H9 (cell line): ENCODE data around the gene CHCHD10. TPM values are rescaled to one million over a fixed set of nuclear protein-coding genes. Genes with fewer than 3 reads are reported as not detected.

Source experiments
- DNase-seq: peaks from one replicate; pipeline ENCODE4 v3.0.0-alpha.2; 2017
- H2AFZ ChIP-seq: one replicate; pipeline ENCODE4 v1.6.1; 2013; ENCODE audit warnings: mild to moderate bottlenecking, low read length, control low read depth, moderate library complexity
- H2AK5ac ChIP-seq: 2 replicates; pipeline ENCODE4 v1.6.1; 2013; ENCODE audit warnings: low read length, control low read depth, mixed read lengths; ENCODE audit not compliant: insufficient read length
- H2BK120ac ChIP-seq: one replicate; pipeline ENCODE4 v1.6.1; 2013; ENCODE audit warnings: low read depth, mild to moderate bottlenecking, low read length, control low read depth, inconsistent platforms; ENCODE audit not compliant: poor library complexity, severe bottlenecking
- H2BK12ac ChIP-seq: 2 replicates; pipeline ENCODE4 v1.6.1; 2013; ENCODE audit warnings: low read length, control low read depth, mixed read lengths, low read depth; ENCODE audit not compliant: insufficient read length
- H2BK15ac ChIP-seq: 2 replicates; pipeline ENCODE4 v1.6.1; 2013; ENCODE audit warnings: low read depth, low read length, control low read depth
- H2BK20ac ChIP-seq: one replicate; pipeline ENCODE4 v1.6.1; 2013; ENCODE audit warnings: low read depth, mild to moderate bottlenecking, low read length, control low read depth, inconsistent platforms; ENCODE audit not compliant: poor library complexity, severe bottlenecking
- H2BK5ac ChIP-seq: 2 replicates; pipeline ENCODE4 v1.6.1; 2013; ENCODE audit warnings: low read length, control low read depth, mixed read lengths; ENCODE audit not compliant: insufficient read length
- H3K14ac ChIP-seq: 2 replicates; pipeline ENCODE4 v1.6.1; 2013; ENCODE audit warnings: low read length, control low read depth; ENCODE audit not compliant: insufficient read depth
- H3K18ac ChIP-seq: 2 replicates; pipeline ENCODE4 v1.6.1; 2013; ENCODE audit warnings: low read depth, mild to moderate bottlenecking, mixed read lengths, low read length, control low read depth; ENCODE audit not compliant: insufficient read length
- H3K23ac ChIP-seq: 2 replicates; pipeline ENCODE4 v1.6.1; 2013; ENCODE audit warnings: low read length, control low read depth, mixed read lengths, low read depth; ENCODE audit not compliant: insufficient read length
- H3K23me2 ChIP-seq: 2 replicates; pipeline ENCODE4 v1.6.1; 2013; ENCODE audit warnings: low read depth, mild to moderate bottlenecking, mixed read lengths, low read length, control low read depth; ENCODE audit not compliant: insufficient read length, poor library complexity, severe bottlenecking
- H3K27ac ChIP-seq: 2 replicates; pipeline ENCODE4 v1.5.1; 2013; ENCODE audit warnings: low read length, control low read depth, mixed read lengths, low read depth; ENCODE audit not compliant: insufficient read length
- H3K27me3 ChIP-seq: 2 replicates; pipeline ENCODE4 v1.6.1; 2013; ENCODE audit warnings: low read length, control low read depth, inconsistent platforms; ENCODE audit not compliant: insufficient read depth
- H3K4ac ChIP-seq: 2 replicates; pipeline ENCODE4 v1.6.1; 2013; ENCODE audit warnings: low read depth, mild to moderate bottlenecking, control low read depth, inconsistent platforms, low read length, moderate library complexity
- H3K4me1 ChIP-seq: 2 replicates; pipeline ENCODE4 v1.6.1; 2013; ENCODE audit warnings: low read length, control low read depth, inconsistent platforms; ENCODE audit not compliant: insufficient read depth
- H3K4me2 ChIP-seq: 2 replicates; pipeline ENCODE4 v1.6.1; 2013; ENCODE audit warnings: low read length, control low read depth, mixed read lengths; ENCODE audit not compliant: insufficient read length, insufficient read depth
- H3K56ac ChIP-seq: 2 replicates; pipeline ENCODE4 v1.6.1; 2013; ENCODE audit warnings: low read depth, mild to moderate bottlenecking, mixed read lengths, low read length, control low read depth; ENCODE audit not compliant: insufficient read length
- H3K79me1 ChIP-seq: 2 replicates; pipeline ENCODE4 v1.6.1; 2013; ENCODE audit warnings: low read depth, mild to moderate bottlenecking, moderate library complexity, low read length, control low read depth, inconsistent platforms; ENCODE audit not compliant: insufficient read depth, poor library complexity, severe bottlenecking
- H3K79me2 ChIP-seq: 2 replicates; pipeline ENCODE4 v1.6.1; 2013; ENCODE audit warnings: low read length, control low read depth, inconsistent platforms; ENCODE audit not compliant: insufficient read depth
- H3K9ac ChIP-seq: 2 replicates; pipeline ENCODE4 v1.6.1; 2013; ENCODE audit warnings: low read length, control low read depth, mixed read lengths; ENCODE audit not compliant: insufficient read length; ENCODE audit errors: extremely low read depth
- H3K9me3 ChIP-seq: one replicate; pipeline ENCODE4 v1.6.1; 2013; ENCODE audit warnings: low read depth, low read length, inconsistent platforms; ENCODE audit not compliant: control insufficient read depth
- H3T11ph ChIP-seq: one replicate; pipeline ENCODE4 v1.6.1; 2013; ENCODE audit warnings: mild to moderate bottlenecking, low read length, control low read depth, inconsistent platforms
- H4K20me1 ChIP-seq: one replicate; pipeline ENCODE4 v1.6.1; 2013; ENCODE audit not compliant: control insufficient read depth, insufficient read length, insufficient read depth
- H4K5ac ChIP-seq: 2 replicates; pipeline ENCODE4 v1.6.1; 2013; ENCODE audit warnings: low read depth, mild to moderate bottlenecking, mixed read lengths, low read length, control low read depth; ENCODE audit not compliant: insufficient read length
- H4K8ac ChIP-seq: replicated peaks from 2 replicates; pipeline ENCODE4 v1.6.1; 2013; ENCODE audit warnings: low read length, control low read depth, mixed read lengths, low read depth; ENCODE audit not compliant: insufficient read length
- H4K91ac ChIP-seq: 2 replicates; pipeline ENCODE4 v1.6.1; 2013; ENCODE audit warnings: low read depth, mild to moderate bottlenecking, moderate library complexity, mixed read lengths, low read length, control low read depth; ENCODE audit not compliant: insufficient read length
- H3K27ac Mint-ChIP-seq, 3 experiments: 2 replicates in 2 of 3; 3 replicates in 1 of 3; pipeline ENCODE4 v1.8.0; 2020 to 2021; ENCODE audit warnings: mixed read lengths in 3 of 3, mild to moderate bottlenecking in 1 of 3, moderate library complexity in 1 of 3
- H3K27me3 Mint-ChIP-seq: 2 replicates; pipeline ENCODE4 v1.8.0; 2021; ENCODE audit warnings: low read depth, mild to moderate bottlenecking, moderate library complexity, mixed read lengths
- H3K36me3 Mint-ChIP-seq, 3 experiments: 2 replicates in 2 of 3; 3 replicates in 1 of 3; pipeline ENCODE4 v1.8.0; 2020 to 2021; ENCODE audit warnings: low read depth in 3 of 3, mixed read lengths in 3 of 3; ENCODE audit not compliant: insufficient read depth in 1 of 3
- H3K4me1 Mint-ChIP-seq, 2 experiments: 2 replicates each; pipeline ENCODE4 v1.8.0; 2020; ENCODE audit warnings: mixed read lengths in 2 of 2
- H3K4me3 Mint-ChIP-seq, 2 experiments: 2 replicates in 1 of 2; 3 replicates in 1 of 2; pipeline ENCODE4 v1.8.0; 2020 to 2021; ENCODE audit warnings: mild to moderate bottlenecking in 2 of 2, mixed read lengths in 2 of 2, moderate library complexity in 1 of 2
- H3K9me3 Mint-ChIP-seq, 2 experiments: 2 replicates in 1 of 2; 3 replicates in 1 of 2; pipeline ENCODE4 v1.8.0; 2020; ENCODE audit warnings: mild to moderate bottlenecking in 2 of 2, mixed read lengths in 2 of 2, moderate library complexity in 1 of 2
- CTCF ChIP-seq: fragments of 200-600 bp; sonication (generic); conservative IDR thresholded peaks from 3 replicates; pipeline ENCODE4 v1.8.0; 2021; ENCODE audit warnings: antibody characterized with exemption, mild to moderate bottlenecking
- WGBS: extraction: QIAGEN DNeasy Blood & Tissue Kit; methylation state at CpG from one replicate; pipeline ENCODE4 v1.1.7; 2013; ENCODE audit warnings: missing lambda C conversion rate, low lambda C conversion rate, mixed read lengths; ENCODE audit not compliant: insufficient read length; ENCODE audit errors: extremely low coverage; 5-methylcytosine and 5-hydroxymethylcytosine counted together
- total RNA-seq: library from RNA; stranded (reverse); gene quantifications from 2 replicates; pipeline ENCODE4 v1.2.1, GENCODE V29; 2021

Gene CHCHD10
- total RNA-seq, 1 experiment from 2014 or later: 53.7 TPM

DNA sequence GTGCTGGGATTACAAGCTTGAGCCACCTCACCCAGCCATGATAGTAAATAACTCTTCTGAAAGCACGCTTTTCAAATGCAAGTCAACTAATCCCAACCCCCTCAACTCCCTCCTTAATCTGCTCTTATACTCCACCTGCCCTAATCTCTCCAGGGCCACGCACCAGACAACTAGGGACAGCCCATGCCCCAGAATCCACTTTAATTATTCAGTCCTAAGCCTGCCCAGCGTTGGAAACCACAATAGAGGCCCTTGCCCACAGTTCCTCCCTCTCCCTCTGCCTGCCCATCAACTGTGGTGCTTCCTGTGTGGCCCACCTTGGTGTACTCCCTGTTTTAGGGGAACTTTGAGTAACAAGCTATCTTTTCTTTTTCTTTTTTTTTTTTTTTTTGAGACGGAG is 10.9 kb downstream of the CHCHD10 start:
- Histone ChIP-seq H3T11ph (no peak overlapping the region), H2BK120ac (no peak overlapping the region), H3K27ac (no peak overlapping the region), H2AFZ (no peak overlapping the region), H3K14ac (no peak overlapping the region), H3K4ac (no peak overlapping the region), H2BK5ac (no peak overlapping the region), H4K20me1 (no peaks in the 10 kb centered on the region), H3K79me2 (no peaks in the 10 kb centered on the region), H2BK15ac (no peak overlapping the region), H2BK20ac (no peak overlapping the region), H4K8ac (no peak overlapping the region), H2AK5ac (no peak overlapping the region), H3K9ac (no peak overlapping the region), H3K9me3 (no peaks in the 10 kb centered on the region), H3K18ac (no peak overlapping the region), H3K23ac (no peak overlapping the region), H2BK12ac (no peak overlapping the region), H3K4me2 (no peak overlapping the region), H3K4me1 (no peaks in the 10 kb centered on the region; the same call in 1 of the 2 replicates), H4K5ac (no peak overlapping the region), H3K79me1 (no peaks in the 10 kb centered on the region), H3K56ac (no peak overlapping the region), H4K91ac (no peak overlapping the region), H3K23me2 (no peaks in the 10 kb centered on the region), H3K27me3 (no peaks in the 10 kb centered on the region)
- no CpG with 5 or more reads among the region's 4 CpGs for WGBS
- no peaks in the 10 kb centered on the region; a peak in 1 of 5 replicates for H3K9me3 Mint-ChIP-seq
- peak overlapping the region in 2 of 3 experiments; percentile 18 to 71; a peak in 2 of 7 replicates for H3K27ac Mint-ChIP-seq
- peaks cover 24% of the 10 kb centered on the region for H3K27me3 Mint-ChIP-seq
- no peak overlapping the region; a peak in 1 of 5 replicates for H3K4me3 Mint-ChIP-seq
- no peak for TF ChIP-seq CTCF
- H3K4me1 Mint-ChIP-seq: peaks cover 6 to 31% of the 10 kb centered on the region in 2 experiments
- no peak for DNase-seq
- no peaks in the 10 kb centered on the region for H3K36me3 Mint-ChIP-seq
